KBM-7 (cell line): Measurements from ENCODE around the gene H19.

Experiments used
- DNase-seq: peaks from one replicate; pipeline ENCODE4 v3.0.0-alpha.2; 2015
- in situ Hi-C: fragments of 300-500 bp; cut with MboI; formaldehyde crosslinking; loops from 2 replicates; pipeline ENCODE4 v1.14.3; 2020; ENCODE audit warnings: low sequenced_read_pairs, low pct_unique_long_range_greater_than_20kb, mixed read lengths

H19 gene

DNA sequence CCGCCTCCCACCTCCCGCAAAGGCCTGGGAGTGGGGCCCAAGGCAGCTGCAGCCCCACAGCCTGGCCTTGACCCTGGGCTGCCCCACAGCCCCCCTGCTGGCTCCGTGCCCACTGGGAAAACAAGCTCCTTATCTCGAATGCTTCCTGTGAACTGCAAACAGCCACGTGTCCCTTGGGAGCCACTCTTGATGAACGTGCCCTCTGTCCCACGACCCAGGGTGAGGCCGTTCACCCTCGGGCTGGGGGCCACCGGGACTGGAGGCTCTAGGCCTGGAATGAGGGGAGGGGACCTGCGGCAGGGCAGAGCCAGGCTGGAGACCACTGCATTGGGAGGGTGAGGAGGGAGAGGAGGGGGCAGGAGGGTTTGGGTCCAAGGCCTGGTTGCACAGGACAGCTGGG is 9.5 kb downstream of the H19 start:
- in situ Hi-C loops, result no loop called here

DNA sequence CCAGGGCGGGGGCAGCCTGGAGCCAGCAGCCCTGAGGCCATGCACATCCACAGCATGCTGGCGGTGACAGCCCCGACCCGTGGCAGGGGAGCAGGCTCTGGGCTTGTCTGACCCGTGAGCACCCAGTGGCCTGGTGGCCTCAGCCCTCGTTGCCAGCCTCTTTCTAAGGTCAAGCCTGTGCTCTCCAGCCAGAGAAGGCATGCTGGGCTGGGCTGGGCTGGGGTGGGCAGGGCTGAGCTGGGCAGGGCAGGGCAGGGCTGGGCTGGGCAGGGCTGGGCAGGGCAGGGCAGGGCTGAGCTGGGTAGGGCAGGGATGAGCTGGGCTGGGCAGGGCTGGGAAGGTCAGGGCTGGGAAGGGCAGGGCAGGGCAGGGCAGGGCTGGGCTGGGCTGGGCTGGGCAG is 10.6 kb downstream of the H19 start:
- in situ Hi-C loops, result no loop called here
- no peak for DNase-seq

More for the DNA sequence above, 9.5 kb downstream of the H19 start:
- no peak for DNase-seq

DNA sequence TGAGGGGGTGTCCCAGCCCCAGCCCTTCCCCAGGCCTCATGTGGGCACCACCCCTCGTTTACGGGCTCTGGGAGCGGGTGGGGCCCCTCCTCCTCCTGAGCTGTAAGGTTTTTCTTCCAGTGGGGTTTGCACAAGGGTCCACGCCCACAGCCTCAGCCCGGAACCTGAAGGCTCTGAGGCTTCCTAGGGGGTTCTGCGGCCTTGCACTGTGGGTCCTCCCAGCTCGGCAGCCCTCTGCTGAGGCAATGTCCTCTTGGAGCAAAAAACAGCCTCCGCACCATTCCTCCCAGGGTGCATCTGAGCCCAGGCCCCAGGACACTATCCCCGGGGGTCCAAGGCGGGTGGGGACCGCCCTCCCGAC is 14.1 kb downstream of the H19 start:
- DNase-seq, result no peak
- in situ Hi-C loops, result no loop called here

DNA sequence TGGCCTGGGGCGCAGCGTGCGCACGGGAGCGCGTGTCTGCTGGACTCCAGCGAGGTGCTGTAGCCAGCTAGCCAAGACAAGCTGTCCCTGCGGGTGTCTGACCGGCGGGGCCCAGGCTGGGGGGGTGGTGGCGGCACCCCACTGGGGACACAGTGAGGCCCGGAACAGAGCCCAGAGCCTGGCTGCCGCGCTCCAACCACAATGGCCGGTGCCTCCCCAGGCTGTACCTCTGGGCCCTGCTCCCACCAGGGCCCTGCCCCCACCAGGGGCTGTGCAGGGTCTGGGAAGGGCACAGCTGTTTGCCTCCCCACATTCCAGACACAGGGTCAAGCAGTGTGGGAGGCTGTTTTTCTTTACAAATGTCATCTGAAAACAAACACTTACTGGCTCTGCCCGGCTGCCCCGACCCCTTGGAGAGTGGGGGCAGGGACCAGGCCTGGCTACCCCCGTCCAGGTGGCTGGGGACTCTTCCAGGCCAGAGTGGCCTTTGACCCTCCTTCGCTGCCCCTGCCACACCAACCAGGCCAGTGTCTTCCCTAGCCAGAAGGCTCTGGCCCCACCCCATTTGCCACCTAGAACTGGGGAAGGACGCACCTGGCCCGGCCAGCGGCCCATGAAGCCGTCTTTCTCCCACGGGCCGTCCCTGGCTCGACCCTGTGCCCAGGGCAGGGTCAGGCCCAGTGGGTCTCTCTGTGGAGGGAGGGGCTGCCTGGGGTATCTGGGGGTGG is 14.6 kb downstream of the H19 start:
- DNase-seq, result no peak
- in situ Hi-C loops, result no loop called here

DNA sequence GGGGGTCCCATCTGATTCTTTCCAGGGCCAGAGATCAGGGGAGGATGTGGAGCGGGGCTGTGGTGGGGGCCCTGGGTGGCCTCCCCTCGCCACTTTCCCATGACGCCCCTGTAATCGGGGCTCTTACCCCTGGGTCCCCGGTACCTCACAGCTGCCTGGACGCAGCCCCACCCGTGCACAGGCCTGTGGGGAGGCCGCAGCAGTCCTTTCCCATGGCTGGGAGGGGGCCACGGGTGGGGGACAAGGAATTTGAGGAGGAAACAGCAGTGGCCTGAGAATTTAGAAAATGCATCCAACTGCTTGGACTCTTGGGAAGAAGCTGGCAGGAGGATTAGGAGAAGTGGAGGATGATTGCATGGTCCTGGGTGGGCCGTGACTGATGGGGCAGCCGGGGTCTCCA is 18.0 kb downstream of the H19 start:
- no peak for DNase-seq
- in situ Hi-C loops, result no loop called here

DNA sequence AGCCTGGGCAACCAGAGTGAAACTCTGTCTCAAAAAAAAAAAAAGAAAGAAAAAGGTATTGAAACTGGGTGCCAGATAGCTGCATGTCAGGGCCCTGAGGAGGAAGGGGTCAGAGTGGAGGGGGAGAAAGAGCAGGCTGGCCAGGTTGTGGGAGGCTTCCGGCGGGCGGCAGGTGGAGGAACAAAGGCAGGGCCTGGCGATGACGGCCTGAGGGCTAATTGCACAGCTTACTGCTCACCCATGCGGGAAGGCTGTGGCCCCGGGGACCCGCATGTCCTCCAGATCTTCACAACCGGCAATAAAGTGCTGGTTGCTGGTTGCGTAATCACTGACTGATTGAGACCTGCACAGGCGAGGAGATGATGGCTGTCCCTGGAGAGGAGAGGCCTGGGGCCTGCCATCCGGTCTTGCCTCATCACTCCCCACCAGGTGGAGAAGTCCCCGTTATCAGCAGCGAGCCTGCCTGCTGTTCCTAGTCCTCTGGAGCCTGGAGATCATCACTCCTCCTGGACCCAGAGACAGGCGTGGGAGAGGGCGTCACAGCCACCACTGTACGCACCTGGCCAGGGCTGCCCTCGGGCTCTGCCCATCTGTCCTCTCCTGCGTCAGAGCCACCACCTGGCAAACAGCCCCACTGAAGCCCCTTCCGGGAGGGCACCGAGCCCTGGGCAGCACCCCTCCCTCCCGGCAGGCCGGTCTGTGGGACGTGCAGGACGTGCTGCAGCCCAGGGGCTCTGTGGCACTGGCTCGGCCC is 18.7 kb downstream of the H19 start:
- in situ Hi-C loops, result no loop called here
- no peak for DNase-seq

DNA sequence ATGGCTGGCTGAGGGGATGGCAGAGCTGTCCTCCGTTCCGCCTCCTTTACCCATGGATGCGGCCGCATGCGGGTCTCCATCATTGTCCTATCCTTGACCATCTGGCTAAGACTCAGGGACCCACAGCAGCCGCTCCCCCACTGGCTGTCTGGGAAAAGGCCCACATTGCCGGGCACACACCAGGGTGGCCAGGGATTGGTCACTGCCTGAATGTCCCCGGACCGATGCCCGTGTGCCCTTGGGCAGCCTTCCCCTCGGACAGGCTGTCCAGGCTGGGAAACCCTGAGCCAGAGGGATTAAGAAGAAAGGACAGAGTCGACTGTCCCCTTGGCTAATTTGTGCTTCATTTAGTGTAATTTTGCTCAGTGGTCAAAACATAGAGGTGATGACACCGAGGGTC is 22.5 kb downstream of the H19 start:
- in situ Hi-C loops, result no loop called here
- no peak for DNase-seq

DNA sequence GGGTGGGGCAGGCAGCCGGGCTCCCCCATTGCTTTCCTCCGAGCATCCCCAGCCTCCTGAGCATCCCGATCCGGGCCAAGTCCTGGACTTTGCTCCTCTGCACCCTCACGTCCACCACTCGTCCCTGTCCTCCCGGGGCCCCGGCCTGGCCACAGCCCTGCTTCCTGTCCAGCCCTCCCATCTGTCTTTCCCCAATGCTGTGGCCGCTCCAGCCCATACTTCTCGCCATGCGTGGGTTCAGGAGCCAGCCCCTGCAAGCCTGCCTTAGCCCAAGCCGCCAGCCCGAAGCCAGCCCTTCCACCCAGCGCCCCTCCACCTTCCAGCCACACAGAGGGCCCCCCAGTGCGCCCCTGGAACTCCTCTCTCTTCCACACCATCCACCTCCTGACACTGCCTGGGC is 26.7 kb downstream of the H19 start:
- DNase-seq, result no peak
- in situ Hi-C loops, result no loop called here

DNA sequence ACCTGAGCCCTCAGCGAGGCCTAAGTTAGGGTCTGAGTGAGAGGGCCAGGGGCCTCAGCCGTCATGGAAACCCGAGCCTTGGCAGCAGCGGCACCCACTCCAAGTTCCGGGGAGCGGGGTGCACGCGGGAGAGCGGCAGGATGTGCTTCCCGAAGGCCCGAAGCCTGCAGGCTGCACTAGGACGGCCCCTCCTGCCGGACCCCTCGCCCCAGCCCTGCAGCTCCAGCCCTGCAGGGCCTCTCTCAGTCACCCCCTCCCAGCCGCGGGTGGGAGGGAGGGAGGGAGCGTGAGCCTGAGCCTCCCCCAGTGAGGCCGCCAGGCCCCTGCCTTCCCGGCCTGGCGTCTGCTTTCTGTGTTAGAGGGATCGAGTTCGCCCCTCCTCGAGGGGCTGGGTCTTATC is 27.9 kb downstream of the H19 start:
- in situ Hi-C loops, result no loop called here
- DNase-seq, result no peak

DNA sequence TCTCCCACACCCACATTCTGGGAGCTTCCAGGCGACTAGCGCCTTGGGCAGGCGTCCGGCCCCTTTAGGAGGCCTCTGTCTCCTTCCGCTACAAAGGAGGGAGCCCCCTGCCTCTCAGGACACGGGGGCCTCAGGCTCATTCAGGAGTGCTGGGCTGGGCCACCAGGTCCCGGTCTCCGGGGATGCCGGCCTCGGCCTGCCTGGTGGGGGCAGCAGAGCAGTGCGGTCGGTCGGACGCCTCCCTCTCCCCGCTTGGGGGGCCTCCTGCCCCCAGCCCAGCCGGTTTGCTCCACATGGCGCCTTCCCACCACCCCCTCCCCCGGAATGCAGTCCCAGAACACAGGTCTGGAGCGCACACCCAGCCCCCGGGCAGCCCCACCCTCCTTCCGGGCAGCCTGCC is 28.6 kb downstream of the H19 start:
- in situ Hi-C loops, result no loop called here
- DNase-seq, result no peak

DNA sequence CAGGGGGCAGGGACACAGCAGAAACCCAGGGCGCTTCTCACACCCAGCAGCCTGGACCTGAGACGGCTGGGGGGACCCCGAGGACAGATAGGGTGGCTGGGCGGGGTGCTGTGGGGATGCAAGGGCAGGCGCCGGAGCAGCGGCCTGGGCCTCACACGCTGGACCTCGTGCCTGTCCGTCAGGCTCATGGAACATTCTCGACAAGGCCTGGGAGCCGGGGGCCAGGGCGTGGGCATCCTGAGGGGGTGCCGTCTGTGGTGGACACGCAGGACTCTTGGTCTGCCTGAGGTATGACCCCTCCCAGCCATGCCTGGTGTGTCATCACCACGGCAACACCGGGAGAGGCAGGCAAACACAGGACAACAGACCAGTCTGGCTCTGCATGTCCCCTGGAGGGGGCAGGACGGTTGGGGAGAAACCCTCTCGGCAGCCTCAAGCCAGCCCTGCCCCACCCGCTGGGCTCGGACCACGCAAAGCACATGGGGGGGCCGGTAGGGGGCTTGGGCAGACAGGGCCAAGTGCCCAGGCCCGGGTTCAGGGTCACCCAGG is 29.1 kb downstream of the H19 start:
- in situ Hi-C loops, result no loop called here
- DNase-seq, result no peak

DNA sequence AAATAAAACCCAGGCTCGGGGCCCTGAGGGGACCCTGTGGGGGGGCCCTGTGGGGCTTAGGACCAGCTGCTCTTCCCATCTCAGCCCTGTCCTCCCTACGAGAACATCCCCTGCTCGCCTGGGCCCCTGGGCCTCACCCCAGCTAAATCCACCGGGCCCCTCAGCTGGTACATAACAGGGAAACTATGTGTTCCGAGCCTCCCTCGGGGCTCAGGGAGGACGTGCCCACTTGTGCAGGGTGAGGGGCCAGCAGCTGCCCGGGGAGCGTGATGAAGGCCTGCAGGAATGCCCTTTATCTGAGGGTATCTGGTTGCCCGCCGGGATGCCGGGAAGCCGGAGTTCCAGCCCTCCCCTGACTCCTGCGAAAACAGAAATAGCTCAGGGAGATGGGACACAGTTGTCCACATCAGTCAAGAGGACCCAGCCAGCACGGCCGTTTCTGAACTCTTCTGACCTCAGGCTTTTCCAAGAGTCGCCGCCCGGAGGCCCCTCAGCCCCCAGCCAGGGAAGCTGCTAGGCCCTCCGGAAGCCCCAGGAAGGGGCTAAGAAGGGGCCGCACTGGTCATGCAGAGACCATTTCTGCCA is 29.9 kb downstream of the H19 start:
- no peak for DNase-seq
- in situ Hi-C loops, result no loop called here

DNA sequence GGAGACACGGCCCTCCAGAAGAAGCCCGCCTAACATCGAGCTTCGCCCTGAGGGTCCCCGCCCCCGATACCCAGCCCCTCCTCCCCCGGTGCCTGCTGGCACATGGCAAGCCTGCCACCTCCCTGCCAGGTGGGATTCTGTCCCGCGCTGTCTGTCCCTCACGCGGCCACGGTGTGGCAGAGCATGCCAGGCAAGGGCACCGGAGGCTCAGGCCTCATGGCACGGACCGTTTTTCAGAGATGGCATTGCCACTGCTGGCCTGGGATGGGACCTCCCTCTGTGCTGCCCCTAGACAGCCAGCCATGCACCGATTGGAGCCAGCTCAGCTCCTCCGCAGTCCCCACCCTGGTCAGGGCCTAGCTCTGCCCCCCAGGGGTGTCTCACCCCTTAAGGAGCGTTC is 31.1 kb downstream of the H19 start:
- in situ Hi-C loops, result no loop called here

DNA sequence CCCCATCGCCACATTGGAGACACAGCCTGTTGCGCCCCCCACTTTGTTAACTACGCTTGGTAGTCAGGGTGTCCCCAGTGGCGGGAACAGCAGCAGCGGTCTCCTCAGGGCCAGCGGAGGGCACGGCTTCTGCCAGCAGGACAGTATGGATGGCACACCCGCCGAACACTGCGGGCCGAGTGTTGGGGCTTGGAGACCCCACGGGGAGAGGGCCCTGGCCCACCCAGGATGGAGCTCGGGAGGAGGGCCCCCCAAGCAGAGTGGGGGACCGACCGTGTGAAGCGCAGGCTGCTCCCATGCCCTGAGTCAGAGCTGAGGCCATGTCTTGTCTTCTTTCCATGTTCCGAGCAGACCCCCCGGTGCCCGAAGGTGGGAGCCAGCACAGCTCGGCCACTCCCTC is 32.7 kb downstream of the H19 start:
- DNase-seq, result no peak
- in situ Hi-C loops, result no loop called here

More for the DNA sequence above, 31.1 kb downstream of the H19 start:
- DNase-seq, result no peak

DNA sequence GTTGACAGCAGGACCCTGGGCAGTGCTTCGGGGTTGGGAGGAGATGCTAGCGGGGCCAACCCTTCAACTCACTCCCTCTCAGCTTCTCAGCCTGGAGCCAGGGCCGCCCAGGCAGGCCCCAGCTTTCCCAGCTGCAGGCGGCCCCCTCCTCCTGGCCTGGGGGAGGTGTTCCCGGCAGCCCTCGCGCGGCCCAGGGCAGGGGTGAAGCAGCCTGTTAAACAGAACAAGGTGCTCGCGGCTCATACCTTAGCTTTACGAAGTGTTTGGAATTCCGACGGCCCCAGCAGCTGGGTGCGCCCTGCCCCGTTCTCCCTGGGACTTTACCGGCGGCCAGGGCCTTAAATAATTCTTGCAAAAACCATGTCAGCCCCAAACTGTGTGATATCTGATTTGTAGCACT is 33.3 kb downstream of the H19 start:
- no peak for DNase-seq
- in situ Hi-C loops, result no loop called here

DNA sequence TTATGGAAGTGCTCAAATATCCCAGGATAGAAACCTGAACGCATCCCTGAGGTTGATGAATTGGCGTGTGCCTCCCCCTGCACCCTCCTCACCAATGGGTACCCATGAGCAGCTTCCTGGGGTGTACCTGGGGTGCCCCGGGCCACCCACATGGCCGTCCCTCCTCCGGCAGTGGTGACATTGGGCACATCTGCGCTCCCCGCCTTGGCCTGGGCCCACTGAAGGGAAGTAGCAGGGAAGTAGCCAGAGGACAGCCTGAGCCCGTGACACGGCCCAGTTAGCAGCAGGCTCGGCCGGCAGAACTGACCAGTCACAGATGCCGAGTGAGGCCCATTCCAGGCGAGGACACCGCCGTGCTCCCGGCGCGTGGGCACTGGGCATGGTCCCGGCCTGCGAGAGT is 33.8 kb downstream of the H19 start:
- in situ Hi-C loops, result no loop called here
- DNase-seq, result no peak

DNA sequence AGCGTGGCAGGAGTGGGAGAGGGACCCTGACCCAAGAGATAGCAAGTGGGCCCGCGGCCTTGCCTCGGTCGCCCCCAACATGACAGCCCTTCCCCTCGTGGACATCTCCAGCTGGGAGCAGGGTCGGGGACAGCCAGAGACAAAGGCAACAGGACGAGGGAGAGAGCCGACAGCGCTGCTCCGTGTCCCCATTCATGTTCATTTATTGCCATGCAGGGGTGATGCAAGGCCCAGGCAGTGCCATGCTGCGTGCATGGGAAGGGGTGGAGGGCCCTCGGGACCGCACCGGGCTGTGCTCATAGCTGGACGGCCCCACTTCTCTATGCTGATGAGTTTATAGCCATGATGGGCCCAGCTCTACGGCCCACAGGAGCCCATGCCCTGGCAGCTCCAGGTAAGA is 37.9 kb downstream of the H19 start:
- DNase-seq, result no peak
- in situ Hi-C loops, result no loop called here

DNA sequence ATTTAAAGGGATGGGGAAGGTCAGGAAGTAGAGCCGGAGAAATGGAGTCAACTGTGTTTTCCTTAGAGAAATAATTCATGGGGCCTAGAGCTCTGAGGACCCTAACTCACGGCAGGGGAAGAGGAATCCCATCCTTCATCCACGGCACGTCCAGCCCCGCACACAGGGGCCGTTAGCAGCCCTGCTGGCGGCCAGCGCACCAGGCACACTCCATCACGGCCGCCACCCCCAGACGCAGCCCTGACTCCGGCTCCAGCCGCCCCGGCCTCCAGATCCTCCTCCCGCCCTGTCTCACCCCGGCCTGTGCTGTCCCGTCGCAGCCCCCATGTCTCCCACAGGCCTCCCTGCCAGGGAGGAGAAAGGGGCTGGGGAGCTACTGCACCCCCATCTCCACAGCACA is 39.3 kb downstream of the H19 start:
- no peak for DNase-seq
- in situ Hi-C loops, result no loop called here

DNA sequence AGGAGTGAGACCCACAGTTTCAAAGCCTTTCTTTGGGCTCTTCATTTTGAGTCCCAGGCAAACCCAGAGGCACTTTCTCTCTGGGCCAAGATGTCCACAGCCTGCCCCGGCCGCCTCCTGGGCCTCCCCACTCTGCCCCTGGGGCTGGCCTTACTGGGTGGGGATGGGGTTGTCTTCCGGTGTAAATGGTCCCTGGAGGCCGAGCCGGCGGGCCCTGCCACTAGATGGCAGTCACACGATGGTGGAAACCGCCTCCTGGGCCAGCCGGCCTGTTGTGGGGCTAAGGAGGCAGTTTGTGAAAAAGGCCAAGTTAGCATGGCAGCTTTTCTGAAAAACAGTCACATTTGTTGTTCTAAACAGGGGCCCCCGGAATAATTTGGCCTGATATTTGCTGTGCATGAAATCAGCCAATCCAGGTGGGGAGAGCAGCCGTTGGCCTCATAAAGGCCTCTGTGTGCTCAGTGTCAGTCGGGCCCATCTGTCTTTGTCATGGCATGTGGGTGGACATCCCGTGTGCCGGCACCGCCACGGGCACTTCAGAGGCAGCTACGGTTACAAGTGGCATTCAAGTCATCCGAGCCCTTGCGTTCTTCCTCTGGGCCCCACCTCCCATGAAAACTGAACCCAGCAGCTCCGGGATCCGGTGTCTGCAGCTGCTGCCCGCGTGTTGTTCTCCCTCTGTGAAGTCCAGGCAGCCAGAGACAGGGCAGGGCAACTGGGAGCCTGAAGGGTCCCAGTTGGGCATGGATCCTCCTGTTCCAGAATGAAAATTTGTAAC is 44.0 kb downstream of the H19 start:
- in situ Hi-C loops, result no loop called here
- DNase-seq, result no peak
